Stimulated activated CD4-positive, alpha-beta T cell treated with anti-CD3 and anti-CD28 coated beads, Interleukin-4, amount 100 ng/mL, for 4 hours (primary cell): Measurements from ENCODE around the gene RHBDF2.

Experiments
- DNase-seq, 2 experiments: peaks; one replicate each; pipeline ENCODE4 v3.0.0-alpha.2; 2020

Gene RHBDF2

DNA sequence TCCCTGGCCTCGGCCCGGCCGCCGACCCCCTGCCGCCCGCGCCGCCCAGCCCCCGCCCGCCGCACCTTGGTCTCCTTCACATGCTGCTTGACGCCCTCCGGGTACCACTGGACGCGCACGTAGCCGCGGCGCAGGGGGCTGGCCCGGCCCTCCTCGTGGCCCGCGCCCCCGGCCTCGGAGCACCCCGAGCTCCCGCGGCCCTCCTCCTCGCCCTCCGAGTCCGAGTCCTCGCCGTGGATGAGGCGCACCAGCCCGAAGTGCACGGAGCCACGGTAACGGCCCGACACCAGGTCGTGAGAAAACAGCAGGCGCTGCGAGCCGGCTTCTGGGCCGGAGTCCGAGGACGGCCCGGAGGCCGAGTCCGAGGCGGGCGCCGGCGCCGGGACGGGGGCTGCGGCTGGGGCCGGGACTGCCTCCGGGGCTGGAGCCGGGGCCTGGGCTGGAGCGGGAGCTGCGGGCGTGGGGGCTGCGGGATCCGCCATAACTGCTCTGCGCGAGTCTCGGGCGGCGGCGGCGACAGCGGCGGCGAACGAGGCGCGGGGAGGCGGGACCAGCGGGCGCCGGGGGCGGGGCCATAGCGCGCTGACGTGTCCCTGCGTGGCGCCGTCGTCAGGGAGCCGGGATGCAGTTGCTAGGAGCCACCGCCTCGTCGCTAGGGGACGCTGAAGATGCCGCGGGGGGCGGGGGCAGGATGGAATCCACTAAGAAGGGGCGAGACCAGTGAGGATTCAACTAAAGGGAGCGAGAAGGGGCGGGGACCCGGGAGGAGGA is 48.4 kb downstream of the RHBDF2 start, which contains the start of gene UBE2O:
TSS of gene UBE2O (minus strand) at position 493 of the 771 bp plus-strand sequence. CDS start at position 482, 11 bp downstream.
- DNase-seq, result peak; percentile 86 to 93

DNA sequence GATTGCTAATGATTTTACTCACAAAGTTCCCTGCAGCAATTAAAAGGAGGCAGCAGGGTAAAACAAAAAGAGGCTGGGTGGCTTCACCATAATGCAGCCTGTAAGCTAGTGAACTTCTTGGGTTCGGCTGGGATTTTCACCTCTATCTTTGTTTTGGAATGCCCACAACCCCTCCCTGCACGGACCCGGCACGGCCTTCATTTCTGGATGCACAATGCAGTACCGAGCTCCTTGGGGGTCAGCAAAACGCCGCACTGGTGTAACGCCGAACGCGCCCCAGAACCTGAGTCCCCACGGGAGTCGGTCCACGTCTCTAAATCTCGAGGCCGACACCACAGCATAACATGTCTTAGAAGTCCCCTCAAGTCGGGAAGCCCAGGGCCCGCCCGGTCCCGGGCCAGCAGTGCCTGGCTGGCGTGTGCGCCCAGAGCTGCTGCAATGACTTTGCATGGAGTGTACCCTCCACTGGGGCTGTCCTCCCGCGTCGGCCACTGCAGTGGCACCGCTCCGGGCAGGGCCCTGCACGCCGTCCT is 49.0 kb downstream of the RHBDF2 start:
- DNase-seq, result peak in 1 of 2 experiments; percentile 4

DNA sequence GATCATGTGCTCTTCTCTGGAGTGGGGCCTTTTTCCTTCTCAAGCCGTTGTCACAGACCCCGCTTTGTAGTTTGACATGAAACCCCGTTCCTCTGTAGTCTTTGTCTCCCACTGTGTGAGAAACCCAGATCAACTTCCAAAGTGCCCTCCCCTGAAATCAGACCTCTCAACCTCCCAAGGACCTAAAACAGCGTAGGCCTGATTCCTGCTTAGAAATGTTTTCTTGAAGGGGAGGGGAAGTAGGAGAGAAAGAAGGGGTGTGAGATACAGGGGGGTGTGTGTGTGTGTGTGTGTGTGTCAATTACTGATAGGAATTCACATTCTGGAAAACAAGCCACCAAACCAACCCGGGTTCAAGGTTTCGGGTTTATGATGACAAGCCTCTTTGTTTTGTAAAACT is 49.7 kb downstream of the RHBDF2 start:
- DNase-seq, result no peak

- DNase-seq, result no peak
These were observed 52.1 kb downstream of the RHBDF2 start for GRCh38 chr17:76449126-76449525.

DNA sequence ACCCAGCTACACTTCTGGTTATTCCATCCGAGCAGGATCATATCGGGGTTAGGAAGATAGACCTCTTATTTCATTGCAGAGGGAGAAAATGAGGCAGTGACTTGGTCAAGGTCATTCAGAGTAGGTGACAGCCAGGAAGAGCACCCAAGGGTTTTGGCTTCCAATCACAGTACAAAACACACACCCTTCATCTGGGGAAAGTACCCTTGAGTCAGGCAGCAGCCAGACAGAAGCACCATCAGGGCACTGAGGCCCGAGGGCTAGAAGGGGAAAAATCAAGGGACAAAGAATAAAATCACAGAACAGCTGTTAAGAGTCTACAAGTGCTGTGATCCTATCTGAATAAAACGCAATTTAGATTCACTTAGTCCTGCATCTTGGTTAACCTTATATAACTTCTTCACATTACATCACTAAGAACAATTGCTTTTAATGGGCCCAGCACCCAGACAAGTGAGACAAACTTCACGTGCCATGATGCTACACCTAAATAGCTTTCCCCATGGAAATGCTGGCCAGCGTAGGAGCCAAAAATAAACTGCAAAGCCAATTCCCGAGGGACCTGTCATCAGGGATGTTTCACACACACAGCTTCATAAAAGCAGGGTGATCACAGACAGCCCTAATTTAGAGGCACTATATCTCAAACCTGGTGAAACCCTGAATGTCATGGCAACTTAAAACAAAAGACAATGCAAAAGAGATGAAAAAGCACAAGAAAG is 53.1 kb downstream of the RHBDF2 start:
- no peak for DNase-seq

DNA sequence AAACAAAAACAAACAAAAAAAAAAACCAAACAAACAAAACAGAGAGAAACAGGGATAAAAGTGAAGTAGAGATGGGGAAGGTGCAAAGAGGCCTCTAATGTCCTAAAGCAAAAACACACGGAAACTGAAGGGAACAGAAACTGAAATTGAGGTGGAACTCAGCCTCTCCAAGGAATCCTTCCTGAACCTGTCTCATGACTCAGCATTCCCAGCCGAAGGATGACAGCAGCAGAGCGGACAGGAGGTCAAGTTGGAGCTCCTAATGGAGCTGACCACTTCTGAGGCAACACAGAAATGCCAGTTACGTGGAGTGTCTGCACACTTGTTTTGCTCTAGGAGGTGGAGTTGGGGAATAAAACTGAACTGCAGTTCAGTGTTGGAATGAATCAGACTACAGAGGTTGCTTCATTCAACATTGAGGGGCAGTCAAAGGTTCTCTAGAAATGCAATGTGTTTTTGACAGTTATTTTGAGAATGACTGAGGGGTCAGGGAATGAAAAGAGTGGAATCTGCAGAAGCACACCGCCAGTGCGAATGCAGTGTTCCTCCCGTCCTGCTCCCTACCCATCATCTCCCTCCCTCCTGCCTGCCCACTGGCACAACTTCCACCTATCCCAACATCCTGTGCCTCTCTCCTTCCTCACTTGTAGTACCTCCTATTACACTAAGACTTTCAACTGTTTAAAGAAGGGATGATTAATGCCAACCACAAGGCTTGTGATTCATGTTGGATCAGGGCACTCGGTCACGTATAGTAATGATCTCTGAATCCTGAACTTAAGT is 54.6 kb downstream of the RHBDF2 start:
- no peak for DNase-seq

DNA sequence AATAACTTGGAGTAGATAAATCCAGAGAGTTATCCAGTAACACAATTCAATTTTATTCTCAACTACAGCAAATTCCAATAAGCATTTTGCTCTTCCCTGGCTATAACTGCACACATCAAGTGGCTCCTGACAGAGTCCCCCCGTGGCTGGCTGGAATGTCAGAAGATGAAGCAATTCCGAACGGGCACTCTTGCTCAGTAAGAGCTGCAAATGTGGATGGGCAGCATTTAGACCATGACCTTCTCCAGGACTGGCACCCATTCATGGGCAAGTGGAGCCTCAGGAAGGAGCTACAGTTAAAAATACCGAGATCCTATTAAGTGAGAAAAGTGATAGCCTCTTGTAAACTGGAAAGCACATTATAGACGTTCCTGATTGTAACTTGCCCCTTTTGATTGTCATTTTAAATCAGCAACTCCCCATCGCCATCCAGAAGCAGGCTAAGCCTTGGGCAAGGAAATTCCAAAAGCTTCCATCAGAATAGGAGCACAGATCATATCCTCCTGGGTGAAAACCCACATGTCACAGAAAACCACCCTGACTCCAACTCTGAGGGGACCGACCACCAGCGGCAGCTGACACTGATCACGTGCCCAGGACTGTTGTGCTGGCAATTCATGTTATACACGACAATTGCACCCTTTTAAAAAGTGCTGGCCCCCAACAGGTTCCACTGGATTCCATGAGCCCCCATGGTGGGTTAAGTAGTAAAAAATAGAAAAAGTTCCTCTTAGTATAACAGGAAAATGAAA is 55.4 kb downstream of the RHBDF2 start:
- DNase-seq, result no peak

- DNase-seq, result no peak
These were observed 56.5 kb downstream of the RHBDF2 start for GRCh38 chr17:76444518-76445311.

GRCh38 chr17:76442341-76443338 is 58.6 kb downstream of the RHBDF2 start:
- DNase-seq, result no peak

DNA sequence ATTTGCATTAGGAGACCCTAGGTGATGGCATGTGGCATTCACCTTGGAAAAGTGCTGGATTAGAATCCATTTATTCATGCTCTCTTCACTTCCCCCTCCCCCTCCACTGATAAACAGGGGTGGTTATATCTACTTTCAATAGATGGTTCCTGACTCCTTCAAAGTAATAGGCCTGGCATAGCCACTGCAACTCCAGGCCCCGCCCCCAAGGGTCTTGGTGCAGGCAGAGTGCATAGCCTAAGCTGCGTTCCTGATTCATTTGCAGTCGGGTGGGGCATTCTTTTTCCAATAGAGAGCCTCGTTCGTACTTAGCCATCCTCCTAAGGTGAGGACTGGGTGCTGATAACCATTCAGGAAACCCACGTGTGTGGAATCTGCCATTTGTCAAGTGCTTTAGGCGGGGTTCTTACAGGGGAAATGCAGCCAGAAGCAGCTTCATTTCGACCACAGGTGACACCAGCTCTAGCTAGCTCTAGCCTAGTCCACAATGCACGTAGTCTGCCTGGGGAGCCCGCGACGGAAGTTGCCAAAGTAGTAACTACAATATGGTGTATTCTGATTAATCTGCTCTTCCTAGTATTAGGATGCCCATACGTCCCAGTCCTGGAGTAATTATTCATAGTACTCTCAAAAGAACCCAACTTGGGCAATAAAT is 59.4 kb downstream of the RHBDF2 start:
- no peak for DNase-seq

GRCh38 chr17:76440751-76441362 is 60.4 kb downstream of the RHBDF2 start:
- DNase-seq, result no peak

- no peak for DNase-seq
These were observed 61.8 kb downstream of the RHBDF2 start for GRCh38 chr17:76439314-76439928.

DNA sequence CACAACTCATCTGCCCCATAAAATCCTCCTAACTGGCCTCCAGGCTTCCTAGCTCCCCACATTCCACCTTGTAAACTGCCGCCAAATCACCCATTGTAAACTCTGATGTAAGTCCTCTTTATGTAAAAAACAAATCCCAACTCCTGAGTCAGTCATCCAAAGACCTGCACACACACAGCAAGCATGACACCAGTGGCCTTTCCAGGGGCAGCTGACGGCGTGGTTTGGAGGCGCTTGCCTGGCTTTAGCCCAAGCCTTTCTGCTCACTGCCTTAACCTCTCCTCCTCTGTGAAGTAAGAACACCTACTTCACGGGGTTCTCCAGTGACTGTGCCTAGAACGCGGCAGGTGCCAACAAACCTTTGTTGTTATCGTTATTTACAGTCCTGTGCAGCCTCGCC is 62.3 kb downstream of the RHBDF2 start:
- DNase-seq, result no peak

- no peak for DNase-seq
These were observed 63.5 kb downstream of the RHBDF2 start for GRCh38 chr17:76437467-76438402.

GRCh38 chr17:76435751-76436150 is 65.5 kb downstream of the RHBDF2 start:
- no peak for DNase-seq

DNA sequence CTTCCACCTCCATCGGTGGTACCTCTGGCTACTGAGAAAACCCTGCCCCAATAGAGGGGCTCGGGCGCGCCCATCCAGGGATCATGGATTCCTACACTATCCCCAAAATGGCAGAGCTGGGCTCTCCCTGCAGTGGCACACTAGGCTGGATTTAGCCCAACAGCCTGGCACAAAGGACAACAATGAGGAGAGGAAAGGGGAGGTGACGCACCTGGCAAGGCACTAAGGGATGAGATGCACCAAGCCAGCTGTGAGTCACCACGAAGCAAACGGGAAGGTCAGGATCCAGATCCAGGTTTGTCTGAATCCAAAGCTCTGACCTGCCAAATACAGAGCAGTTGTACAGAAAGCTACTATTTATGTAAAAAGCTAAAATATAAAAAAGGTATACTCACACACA is 66.4 kb downstream of the RHBDF2 start:
- no peak for DNase-seq

DNA sequence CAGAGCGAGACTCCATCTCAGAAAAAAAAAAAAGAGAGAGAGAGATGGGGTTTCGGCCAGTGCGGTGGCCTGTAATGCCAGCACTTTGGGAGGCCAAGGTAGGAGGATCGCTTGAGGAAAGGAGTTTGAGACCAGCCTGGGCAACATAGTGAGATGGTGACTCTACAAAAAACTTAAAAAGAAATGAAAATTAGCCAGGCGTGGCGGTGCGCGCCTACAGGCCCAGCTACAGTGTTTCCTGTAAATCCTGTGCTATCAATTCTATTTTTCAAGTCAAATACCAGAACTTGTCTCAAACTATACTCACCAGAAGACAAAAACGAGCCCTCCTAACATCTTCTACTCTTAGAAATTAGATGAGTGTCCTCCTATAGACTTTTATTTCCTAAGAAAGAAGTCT is 67.5 kb downstream of the RHBDF2 start:
- no peak for DNase-seq
